Stimulated activated naive CD8-positive, alpha-beta T cell treated with anti-CD3 and anti-CD28 coated beads, Interleukin-15, Interleukin-2, amounts not matched to agents 100 ng/mL and 50 ng/mL, for 24 hours (primary cell): ENCODE data around the gene ZC3H12A.

ENCODE experiments used
- H3K27ac Mint-ChIP-seq: one replicate; pipeline ENCODE4 v1.8.0; 2021; ENCODE audit warnings: mild to moderate bottlenecking, mixed read lengths
- H3K27me3 Mint-ChIP-seq: one replicate; pipeline ENCODE4 v1.8.0; 2021; ENCODE audit warnings: mixed read lengths
- H3K36me3 Mint-ChIP-seq: one replicate; pipeline ENCODE4 v1.8.0; 2021; ENCODE audit warnings: low read depth, mixed read lengths
- H3K4me1 Mint-ChIP-seq: one replicate; pipeline ENCODE4 v1.8.0; 2021; ENCODE audit warnings: low read depth, mixed read lengths
- H3K4me3 Mint-ChIP-seq: one replicate; pipeline ENCODE4 v1.8.0; 2021; ENCODE audit warnings: mild to moderate bottlenecking, mixed read lengths
- H3K9me3 Mint-ChIP-seq: one replicate; pipeline ENCODE4 v1.8.0; 2021; ENCODE audit warnings: mixed read lengths

ZC3H12A gene

DNA sequence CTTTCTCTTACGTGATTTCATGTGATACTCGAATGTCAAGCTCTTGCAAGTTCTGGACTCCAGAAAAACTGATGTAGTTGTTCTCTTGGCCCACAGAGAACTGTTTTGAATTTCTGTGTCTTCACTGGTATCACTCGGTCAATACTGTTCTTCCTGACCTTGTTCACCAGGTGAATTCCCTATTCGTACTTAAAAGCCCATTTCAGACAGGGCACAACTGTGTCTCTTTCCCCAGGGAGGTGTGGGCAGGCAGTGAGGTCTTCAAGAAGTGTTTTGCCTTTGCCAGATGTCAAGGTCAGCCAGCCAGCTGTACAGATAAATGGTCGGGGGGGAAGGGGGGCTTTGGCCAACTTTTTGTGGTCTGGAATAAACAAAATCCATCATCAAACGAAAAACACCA, 27.5 kb upstream of the ZC3H12A start:
- peaks cover 15% of the 10 kb centered on the region for H3K27me3 Mint-ChIP-seq
- no peaks in the 10 kb centered on the region for H3K9me3 Mint-ChIP-seq
- H3K4me3 Mint-ChIP-seq = no peak overlapping the region
- no peak overlapping the region for H3K27ac Mint-ChIP-seq
- H3K36me3 Mint-ChIP-seq = no peaks in the 10 kb centered on the region
- H3K4me1 Mint-ChIP-seq = peaks cover 9% of the 10 kb centered on the region

DNA sequence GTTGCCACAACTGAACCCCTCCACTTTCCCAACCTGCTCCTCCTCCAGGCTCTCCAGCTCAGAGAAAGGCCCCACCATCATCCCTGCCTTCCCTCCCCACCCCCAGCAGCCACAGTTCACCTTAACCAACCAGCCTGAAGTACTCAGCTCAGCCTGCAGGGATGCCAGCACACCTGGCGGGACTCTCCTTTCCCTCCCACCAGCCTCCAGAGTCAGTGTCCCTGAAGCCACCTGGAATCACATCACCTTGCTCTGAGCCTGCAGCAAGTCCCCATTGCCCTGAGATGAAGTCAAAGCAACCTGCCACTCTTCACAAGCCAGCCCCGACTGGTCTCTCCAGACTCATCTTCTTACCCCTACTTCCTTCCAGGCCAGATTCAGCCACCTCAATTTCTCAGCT, 26.2 kb upstream of the ZC3H12A start:
- peaks cover 9% of the 10 kb centered on the region for H3K4me1 Mint-ChIP-seq
- no peaks in the 10 kb centered on the region for H3K9me3 Mint-ChIP-seq
- no peak overlapping the region for H3K4me3 Mint-ChIP-seq
- peaks cover 9% of the 10 kb centered on the region for H3K27me3 Mint-ChIP-seq
- no peak overlapping the region for H3K27ac Mint-ChIP-seq
- no peaks in the 10 kb centered on the region for H3K36me3 Mint-ChIP-seq

DNA sequence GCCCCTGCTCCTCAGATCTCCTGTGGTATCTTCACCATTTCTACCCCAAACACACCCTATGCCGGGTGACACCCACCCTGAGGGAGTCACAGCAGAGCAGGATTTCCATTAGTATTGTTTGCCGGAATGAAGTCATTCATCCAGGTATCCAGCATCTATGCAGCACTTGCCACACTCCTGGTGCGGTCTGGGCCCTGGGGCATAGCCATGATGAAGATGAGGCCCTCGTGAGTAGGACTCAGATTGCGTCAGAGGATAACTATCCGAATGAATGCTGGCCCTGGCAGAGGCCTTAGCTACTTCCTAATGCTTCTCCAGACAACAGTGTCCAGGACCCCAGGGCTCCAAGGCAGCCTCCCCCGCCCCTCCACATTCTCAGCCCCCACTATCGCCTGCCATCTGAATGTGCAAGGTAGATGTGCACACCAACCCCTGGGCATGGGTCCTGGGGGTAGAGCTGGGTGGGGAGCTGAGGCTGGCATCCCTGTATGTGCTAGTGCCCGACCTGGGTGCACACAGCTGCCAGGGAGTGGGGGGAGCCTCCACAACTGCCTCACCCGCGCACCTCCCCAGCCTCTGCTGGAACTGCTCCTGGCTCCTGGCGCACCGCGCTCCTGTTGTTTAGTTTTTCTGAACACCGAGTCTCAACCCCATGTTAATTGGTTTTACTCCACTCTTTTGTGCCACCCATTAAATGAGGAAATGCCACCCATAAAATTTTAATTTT, 25.5 kb upstream of the ZC3H12A start:
- H3K36me3 Mint-ChIP-seq = no peaks in the 10 kb centered on the region
- peaks cover 9% of the 10 kb centered on the region for H3K27me3 Mint-ChIP-seq
- H3K9me3 Mint-ChIP-seq = no peaks in the 10 kb centered on the region
- H3K4me3 Mint-ChIP-seq = no peak overlapping the region
- peaks cover 9% of the 10 kb centered on the region for H3K4me1 Mint-ChIP-seq
- H3K27ac Mint-ChIP-seq = no peak overlapping the region

DNA sequence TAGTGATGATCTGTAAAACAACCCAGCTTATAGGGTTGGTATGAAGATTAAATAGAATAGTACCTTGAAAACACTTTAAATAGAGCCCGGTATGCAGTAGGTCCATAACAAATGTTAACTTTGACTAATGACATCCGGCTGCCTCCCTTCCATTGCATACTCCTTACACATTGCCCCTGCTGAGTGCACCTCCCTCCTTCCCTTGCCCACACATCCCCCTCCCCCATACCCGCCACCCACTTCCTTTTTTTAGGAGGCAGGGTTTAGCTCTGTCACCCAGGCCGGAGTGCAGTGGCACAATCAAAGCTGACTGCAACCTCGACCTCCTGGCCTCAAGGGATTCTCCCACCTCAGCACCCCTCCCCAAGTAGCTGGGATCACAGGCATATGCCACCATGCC, 24.4 kb upstream of the ZC3H12A start:
- Mint-ChIP-seq H3K4me3 (no peak overlapping the region), H3K27me3 (peaks cover 4% of the 10 kb centered on the region), H3K4me1 (peaks cover 14% of the 10 kb centered on the region), H3K27ac (peak overlapping the region; percentile 49), H3K36me3 (no peaks in the 10 kb centered on the region), H3K9me3 (no peaks in the 10 kb centered on the region)

DNA sequence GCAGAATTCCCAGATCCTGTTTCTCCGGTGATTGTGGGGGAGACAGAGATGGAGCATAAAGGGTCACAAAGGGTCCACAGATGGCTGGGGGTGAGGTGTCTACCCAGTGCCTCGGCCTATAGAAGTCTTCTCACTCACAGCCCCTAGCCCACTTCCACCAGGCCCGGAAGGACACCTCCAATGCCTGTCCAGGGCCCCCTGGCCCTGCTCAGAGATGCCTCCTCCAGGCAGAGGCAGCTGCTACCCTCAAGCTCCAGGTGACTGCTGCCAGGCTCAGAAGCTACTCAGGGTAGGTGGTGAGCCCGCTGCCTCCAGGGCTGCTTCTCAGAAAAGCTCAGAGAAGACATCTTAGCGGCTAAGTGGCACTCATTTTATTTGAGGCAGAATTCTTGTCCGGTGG, 22.0 kb upstream of the ZC3H12A start:
- Mint-ChIP-seq H3K9me3 (no peaks in the 10 kb centered on the region), H3K4me1 (peaks cover 16% of the 10 kb centered on the region), H3K36me3 (no peaks in the 10 kb centered on the region), H3K4me3 (no peak overlapping the region), H3K27ac (no peak overlapping the region), H3K27me3 (no peaks in the 10 kb centered on the region)

DNA sequence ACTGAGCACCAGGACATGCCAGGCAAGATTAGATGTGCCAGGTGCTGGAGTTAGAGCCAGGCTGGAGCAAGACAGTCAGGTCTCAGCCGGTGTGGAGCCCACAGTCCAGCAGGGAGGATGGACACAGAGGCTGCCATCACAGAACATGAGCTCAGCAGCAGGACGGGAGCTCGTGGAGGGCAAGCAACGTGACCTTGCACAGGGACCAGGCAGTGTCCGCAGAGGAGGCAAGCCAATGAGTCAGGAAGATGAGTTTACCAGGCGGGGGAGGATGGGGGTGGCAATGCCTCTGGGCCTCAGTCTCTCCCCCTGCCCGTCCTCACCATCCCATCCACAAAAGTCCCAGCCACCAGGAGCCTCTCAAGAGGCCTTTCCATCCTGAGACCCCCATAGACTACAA, 20.7 kb upstream of the ZC3H12A start:
- H3K36me3 Mint-ChIP-seq = no peaks in the 10 kb centered on the region
- no peaks in the 10 kb centered on the region for H3K27me3 Mint-ChIP-seq
- no peaks in the 10 kb centered on the region for H3K9me3 Mint-ChIP-seq
- peaks cover 17% of the 10 kb centered on the region for H3K4me1 Mint-ChIP-seq
- no peak overlapping the region for H3K4me3 Mint-ChIP-seq
- H3K27ac Mint-ChIP-seq = no peak overlapping the region

DNA sequence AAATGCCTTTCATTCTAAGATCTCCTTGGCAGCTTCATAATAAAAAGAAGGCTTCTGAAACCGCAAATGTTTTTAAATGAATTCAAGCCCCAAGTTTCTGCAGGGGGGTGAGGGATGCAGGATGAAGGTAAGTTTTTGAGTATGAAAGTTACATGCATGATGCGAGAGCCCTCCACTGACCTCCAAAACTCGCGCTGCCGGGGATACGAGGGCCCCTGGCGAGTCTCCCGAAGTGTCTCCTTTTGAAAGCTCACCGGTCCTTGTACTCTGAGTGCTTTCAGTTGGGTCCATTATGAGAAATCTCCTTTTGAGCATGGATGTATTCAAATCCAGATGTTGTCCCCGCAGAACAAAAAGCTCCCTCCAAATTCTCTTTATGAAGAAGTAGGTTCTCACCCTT, 18.9 kb upstream of the ZC3H12A start:
- H3K27me3 Mint-ChIP-seq = no peaks in the 10 kb centered on the region
- H3K4me3 Mint-ChIP-seq = no peak overlapping the region
- H3K27ac Mint-ChIP-seq = no peak overlapping the region
- peaks cover 11% of the 10 kb centered on the region for H3K4me1 Mint-ChIP-seq
- no peaks in the 10 kb centered on the region for H3K9me3 Mint-ChIP-seq
- no peaks in the 10 kb centered on the region for H3K36me3 Mint-ChIP-seq

DNA sequence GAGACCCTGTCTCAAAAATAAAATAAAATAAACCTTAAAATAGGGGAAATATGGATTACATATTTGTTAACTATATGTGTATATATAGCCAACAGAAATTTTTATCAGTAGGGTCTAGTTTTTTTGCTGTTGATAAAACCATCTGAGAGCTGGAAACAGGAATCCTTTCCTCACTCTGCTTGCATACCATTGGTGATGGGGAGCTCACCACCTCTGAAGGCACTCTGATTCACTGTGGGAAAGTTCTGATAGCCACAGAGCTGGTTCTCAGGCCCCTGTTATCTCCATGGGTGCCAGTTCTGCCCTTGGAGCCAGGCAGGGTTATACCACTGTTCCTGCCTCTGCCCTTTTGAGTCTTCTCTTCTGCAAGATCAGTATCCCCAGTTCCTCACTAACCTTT, 17.8 kb upstream of the ZC3H12A start:
- Mint-ChIP-seq H3K27me3 (no peaks in the 10 kb centered on the region), H3K36me3 (no peaks in the 10 kb centered on the region), H3K27ac (peak overlapping the region; percentile 29), H3K9me3 (no peaks in the 10 kb centered on the region), H3K4me3 (no peak overlapping the region), H3K4me1 (peaks cover 10% of the 10 kb centered on the region)

DNA sequence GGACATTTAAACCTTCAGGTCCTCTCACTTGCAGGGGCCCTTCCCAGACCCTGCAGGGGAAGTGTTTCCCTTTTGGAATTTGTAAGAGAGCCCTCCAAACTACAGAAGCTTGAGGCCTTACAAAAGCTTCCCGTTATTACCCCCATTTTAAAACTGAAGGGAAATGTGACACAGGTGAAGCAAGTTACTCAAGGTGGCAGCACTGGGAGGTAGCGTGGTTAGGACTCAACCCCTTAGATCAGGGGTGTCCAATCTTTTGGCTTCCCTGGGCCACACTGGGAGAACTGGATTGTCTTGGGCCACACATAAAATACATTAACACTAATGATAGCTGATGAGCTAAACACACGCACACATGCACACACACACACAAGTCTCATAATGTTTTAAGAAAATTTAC, 15.8 kb upstream of the ZC3H12A start:
- Mint-ChIP-seq H3K36me3 (no peaks in the 10 kb centered on the region), H3K4me1 (peaks cover 10% of the 10 kb centered on the region), H3K9me3 (no peaks in the 10 kb centered on the region), H3K4me3 (no peak overlapping the region), H3K27me3 (no peaks in the 10 kb centered on the region), H3K27ac (no peak overlapping the region)

DNA sequence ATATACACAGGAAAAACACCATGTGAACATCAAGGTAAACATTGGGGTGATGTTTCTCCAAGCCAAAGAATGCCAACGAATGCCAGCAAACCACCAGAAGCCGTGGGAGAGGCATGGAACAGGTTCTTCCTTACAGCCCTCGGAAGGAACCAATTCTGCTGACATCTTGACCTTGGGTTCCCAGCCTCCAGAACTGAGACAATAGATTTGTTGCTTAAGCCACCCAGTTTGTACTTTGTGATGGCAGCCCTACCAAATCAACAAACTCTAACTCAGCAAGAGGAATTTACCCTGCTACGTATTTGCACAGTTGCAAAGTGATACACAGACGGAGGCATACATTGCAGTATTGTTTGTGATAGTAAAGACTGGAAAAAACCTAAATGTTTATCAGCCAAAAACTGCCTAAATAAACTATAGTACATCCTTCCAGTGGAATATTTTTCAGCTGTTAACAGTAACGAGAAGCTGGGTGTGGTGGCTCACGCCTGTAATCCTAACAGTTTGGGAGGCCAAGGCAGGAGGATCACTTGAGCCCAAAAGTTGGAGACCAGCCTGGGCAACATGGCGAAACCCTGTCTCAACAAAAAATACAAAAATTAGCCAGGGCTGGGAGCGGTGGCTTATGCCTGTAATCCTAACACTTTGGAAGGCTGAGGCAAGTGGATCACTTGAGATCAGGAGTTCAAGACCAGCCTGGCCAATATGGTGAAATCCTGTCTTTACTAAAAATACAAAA, 12.5 kb upstream of the ZC3H12A start:
- H3K4me1 Mint-ChIP-seq = peaks cover 4% of the 10 kb centered on the region
- H3K27me3 Mint-ChIP-seq = no peaks in the 10 kb centered on the region
- no peak overlapping the region for H3K27ac Mint-ChIP-seq
- H3K36me3 Mint-ChIP-seq = no peaks in the 10 kb centered on the region
- H3K9me3 Mint-ChIP-seq = no peaks in the 10 kb centered on the region
- H3K4me3 Mint-ChIP-seq = no peak overlapping the region

DNA sequence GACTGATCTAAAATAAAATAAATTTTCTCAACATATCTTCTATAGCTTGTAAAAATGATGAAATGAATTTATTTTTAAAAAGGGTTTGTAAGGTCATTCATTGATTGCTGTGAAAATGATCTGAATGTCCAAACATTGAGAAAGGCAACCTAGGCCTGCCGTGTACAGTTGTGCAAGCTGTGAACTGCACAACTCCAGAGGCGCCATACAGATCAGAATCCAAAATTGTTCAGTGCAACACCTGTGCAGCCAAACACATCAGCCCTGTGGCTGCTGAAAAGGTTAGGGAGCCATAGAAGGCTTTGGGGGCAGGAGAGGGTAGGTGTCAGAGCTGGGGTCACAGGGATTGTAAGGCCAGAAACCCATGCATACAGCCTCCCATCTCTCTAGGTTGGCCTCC, 9.9 kb upstream of the ZC3H12A start:
- no peaks in the 10 kb centered on the region for H3K9me3 Mint-ChIP-seq
- H3K27ac Mint-ChIP-seq = no peak overlapping the region
- peaks cover 4% of the 10 kb centered on the region for H3K4me1 Mint-ChIP-seq
- H3K36me3 Mint-ChIP-seq = no peaks in the 10 kb centered on the region
- no peaks in the 10 kb centered on the region for H3K27me3 Mint-ChIP-seq
- no peak overlapping the region for H3K4me3 Mint-ChIP-seq

DNA sequence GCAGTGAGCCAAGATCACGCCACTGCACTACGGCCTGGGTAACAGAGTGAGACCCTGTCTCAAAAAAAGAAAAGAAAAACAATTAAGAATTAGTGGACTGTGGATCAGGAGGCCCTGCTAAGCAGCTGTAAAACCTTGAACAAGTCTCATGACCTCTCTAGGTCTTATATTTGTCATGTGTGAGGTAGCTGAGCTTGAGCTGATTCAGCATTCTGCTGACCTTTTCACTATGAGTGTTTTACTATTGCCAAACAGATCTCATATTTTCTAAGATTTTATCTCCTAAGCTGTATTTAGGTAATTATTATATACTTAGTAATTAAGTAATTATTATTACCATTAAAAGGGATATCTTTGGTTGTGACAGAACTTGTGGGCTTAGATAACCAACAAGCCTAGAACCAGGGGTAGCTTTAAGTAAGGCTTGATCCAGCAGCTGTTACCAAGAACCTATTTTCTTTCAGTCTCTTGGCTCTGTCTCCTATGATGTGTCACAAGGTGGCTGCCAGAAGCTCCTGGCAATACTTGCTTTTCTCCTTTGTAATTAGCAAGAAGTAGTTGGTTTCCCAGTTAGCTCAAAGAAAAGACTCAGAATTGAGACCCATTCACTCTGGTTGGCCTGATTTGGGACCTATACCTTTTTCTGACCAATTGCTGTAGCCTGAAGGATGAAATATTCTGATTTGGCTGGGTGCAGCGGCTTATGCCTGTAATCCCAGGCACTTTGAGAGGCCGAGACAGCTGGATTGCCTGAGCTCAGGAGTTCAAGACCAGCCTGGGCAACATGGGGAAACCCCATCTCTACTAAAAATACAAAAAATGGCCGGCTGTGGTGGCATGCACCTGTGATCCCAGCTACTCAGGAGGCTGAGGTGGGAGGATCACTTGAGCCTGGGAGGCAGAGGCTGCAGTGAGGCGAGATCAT, 8.5 kb upstream of the ZC3H12A start:
- H3K27me3 Mint-ChIP-seq = no peaks in the 10 kb centered on the region
- no peak overlapping the region for H3K4me3 Mint-ChIP-seq

DNA sequence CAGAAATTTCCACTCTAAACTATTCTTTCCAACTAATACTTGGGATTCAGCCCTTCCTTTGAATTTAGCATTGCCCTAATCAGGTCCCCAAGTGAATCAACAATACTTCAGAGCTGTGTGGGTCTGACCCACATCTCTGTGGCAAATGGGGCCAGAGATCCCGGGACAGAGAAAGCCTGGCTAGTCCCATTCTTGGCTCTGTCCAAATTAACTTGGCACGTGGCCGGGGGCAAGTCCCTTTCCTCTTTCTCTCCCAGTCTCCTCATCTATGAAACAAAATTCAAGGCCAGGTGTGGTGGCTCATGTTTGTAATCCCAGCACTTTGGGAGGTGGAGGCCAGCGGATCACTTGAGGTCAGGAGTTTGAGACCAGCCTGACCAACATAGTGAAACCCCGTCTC, 6.3 kb upstream of the ZC3H12A start:
- Mint-ChIP-seq H3K9me3 (no peaks in the 10 kb centered on the region), H3K4me1 (peaks cover 26% of the 10 kb centered on the region), H3K27me3 (no peaks in the 10 kb centered on the region), H3K36me3 (no peaks in the 10 kb centered on the region), H3K27ac (no peak overlapping the region), H3K4me3 (no peak overlapping the region)

More for the DNA sequence above, 8.5 kb upstream of the ZC3H12A start:
- Mint-ChIP-seq H3K27ac (no peak overlapping the region), H3K9me3 (no peaks in the 10 kb centered on the region), H3K36me3 (no peaks in the 10 kb centered on the region), H3K4me1 (peaks cover 8% of the 10 kb centered on the region)

DNA sequence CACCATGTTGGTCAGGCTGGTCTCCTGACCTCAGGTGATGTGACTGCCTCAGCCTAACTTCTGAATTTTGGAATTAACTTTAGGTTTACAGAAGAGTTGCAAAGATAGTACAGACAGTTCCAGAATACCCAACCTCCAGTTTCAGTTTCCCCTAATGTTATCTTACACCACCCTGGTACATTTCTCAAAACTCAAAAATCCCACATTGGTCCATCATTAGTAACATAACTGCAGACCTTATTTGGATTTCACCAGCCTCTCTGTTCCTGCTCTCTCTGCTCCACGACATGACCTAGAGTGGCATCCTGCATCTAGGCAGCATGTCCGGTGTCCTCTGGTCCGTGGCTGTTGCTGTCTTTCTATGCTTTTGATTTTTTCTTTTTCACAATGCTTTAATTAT, 5.0 kb upstream of the ZC3H12A start:
- no peaks in the 10 kb centered on the region for H3K9me3 Mint-ChIP-seq
- no peaks in the 10 kb centered on the region for H3K36me3 Mint-ChIP-seq
- no peak overlapping the region for H3K27ac Mint-ChIP-seq
- no peak overlapping the region for H3K4me3 Mint-ChIP-seq
- H3K4me1 Mint-ChIP-seq = peaks cover 35% of the 10 kb centered on the region
- no peaks in the 10 kb centered on the region for H3K27me3 Mint-ChIP-seq
